HG02938 (cell line): ENCODE measurements around the gene LSAMP.
A peak's percentile ranks its signal among the peaks of the same experiment; 100 is the strongest.

Experiments
- ATAC-seq: cut with Tn5 transposase; IDR thresholded peaks from one replicate; pipeline ENCODE4 v1.9.1; 2021; ENCODE audit warnings: mild to moderate bottlenecking, moderate library complexity; ENCODE audit not compliant: unreplicated experiment

LSAMP gene

DNA sequence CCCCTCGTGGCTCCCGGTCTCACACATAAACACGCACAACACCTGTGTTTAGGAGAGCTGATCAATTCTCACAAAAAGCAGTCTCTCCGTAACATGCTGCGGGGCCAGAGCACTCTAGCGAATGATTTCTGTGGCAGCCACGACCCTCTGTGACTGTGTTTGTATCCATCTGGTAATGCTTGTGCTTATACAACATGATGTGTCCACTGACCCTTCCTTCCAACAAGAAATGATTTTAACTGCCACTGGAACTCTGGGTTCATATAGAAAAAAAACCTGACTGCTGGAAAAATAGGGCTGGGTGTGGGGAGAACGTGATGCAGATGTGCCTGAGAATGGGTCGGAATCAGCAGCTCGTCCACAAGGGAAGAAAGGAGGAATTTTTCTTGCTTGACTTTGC lies 411.8 kb downstream of the LSAMP start:
- no peak for ATAC-seq

- ATAC-seq, result no peak
Measured at GRCh38 chr3:116032176-116032575, 413.1 kb downstream of the LSAMP start.

- ATAC-seq, result no peak
Measured at GRCh38 chr3:116030131-116030850, 415.0 kb downstream of the LSAMP start.

- ATAC-seq, result no peak
Measured at GRCh38 chr3:116029266-116029665, 416.0 kb downstream of the LSAMP start.

- ATAC-seq, result no peak
Measured at GRCh38 chr3:116028157-116028556, 417.1 kb downstream of the LSAMP start.

- no peak for ATAC-seq
Measured at GRCh38 chr3:116020989-116021388, 424.3 kb downstream of the LSAMP start.

DNA sequence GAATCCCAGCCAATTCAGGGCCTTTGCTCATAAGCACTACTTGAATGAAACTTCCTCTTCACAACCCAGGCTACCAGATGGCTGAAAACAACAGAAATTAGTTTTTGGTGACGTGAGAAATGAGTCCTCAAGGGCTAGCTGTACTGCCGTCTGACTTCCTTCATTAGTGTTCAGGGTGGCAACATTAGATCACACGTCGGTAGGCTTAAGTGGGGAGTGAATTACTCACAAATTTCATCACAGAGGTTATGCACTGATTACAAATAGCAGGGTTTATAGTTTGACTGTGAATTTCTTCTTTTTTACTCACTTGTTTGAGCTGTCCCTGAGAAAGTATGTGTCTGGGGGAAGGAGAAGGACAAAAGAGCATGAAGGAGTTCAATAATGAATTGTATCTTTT lies 424.8 kb downstream of the LSAMP start:
- ATAC-seq, result peak; percentile 74

DNA sequence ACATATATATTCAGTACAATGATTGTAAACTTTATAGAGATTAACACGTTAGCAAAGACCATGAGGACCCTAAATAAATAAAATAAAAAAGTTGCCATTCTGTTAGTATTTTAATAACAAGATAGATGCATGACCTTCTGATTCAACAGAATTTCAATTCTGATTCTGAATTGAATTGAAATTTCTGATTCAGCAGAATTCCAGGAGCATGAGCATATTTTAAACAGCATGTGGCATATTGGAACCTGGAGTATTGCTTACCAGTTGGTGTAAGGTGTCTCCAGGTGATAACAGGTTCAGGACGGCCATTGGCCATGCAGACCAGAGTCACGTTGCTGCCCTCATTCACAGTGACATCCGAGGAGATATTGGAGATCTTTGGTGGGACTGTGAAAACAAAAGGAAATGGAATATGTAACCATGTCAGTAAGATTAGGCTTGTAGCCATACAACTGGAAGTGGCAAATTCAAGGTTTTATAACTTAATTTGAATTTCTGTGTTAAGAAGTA lies 426.0 kb downstream of the LSAMP start:
- ATAC-seq, result no peak

DNA sequence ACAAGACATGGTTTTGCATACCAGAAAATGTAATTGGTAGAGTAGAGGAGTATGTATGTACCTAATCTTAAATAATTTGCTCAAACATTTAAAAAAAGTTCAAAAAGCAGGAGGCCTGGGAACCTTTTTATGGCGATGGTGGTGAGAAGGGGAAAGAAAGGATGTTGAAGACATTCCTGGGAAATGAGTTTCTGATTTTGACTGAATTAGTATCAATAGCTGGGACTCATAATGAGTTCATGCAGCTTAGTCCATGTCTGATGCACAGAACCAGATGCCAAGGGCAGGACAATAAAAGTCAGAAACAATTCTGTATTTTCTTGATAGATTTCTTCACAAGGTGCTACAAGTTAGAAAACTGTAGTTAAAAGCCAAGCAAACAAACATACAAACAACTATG lies 426.6 kb downstream of the LSAMP start:
- ATAC-seq, result no peak

DNA sequence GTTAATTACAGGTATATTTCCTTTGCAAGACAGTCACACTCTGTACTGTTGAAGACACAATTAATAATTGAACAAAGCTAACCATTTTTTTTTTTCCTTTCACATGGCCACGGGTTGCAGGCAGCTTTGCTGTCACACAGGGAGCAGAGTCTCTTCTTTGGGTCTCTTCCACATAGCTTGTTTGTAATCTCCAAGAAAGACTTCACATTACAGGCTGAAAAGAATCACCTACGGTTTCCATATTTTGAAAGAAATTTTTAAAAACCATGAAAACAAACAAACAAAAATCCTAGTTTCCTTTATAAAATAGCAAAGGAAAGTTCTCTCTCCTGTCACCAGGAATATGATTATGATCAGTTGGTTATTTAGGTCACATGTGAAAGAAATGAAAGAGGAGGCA lies 429.4 kb downstream of the LSAMP start:
- ATAC-seq, result no peak

GRCh38 chr3:116007000-116007399 lies 438.3 kb downstream of the LSAMP start:
- no peak for ATAC-seq

DNA sequence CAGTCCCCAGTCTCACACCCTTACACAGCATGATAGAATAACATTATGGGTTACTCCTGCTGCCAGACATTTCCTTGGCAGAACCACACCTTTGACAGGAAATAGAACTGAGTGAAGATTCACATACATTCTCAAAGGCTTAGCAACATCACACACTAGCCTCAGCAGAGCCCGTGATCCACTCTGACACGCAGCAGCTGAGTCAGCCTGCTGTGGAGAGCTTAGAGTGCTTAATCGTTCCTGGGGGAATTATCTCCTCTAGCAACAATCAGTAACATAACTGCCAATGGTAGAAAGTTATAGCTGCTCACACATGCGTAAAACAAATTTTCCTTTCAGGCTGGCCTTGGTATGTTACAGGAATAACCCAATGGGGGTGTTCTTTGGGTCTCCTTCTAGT lies 439.9 kb downstream of the LSAMP start:
- ATAC-seq, result no peak

- no peak for ATAC-seq
Measured at GRCh38 chr3:116002235-116002634, 443.1 kb downstream of the LSAMP start.

DNA sequence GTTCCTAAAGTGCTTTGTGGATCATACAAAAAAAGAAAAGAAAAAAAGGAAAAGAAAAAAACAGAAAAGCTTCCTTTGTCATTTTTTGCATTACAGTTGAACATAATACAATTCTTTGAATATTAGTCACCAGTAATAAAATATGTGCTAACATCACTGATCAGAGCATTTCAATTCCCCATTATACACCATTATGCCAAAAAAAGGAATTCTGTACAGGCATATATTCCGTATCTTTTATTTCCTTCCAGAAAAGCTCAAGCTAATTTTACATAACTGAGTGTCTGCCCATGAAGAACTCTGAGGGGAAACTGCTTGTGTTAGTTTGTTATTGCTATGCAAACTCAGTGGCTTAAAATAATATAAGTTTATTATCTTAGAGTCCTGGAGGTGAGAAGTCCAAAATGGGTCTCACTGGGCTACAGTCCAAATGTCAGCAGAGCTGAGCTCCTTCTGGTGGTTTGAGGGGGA lies 444.1 kb downstream of the LSAMP start:
- ATAC-seq, result no peak

- ATAC-seq, result peak; percentile 61
Measured at GRCh38 chr3:116000311-116000710, 445.0 kb downstream of the LSAMP start.

GRCh38 chr3:115999613-116000012 lies 445.7 kb downstream of the LSAMP start:
- no peak for ATAC-seq

DNA sequence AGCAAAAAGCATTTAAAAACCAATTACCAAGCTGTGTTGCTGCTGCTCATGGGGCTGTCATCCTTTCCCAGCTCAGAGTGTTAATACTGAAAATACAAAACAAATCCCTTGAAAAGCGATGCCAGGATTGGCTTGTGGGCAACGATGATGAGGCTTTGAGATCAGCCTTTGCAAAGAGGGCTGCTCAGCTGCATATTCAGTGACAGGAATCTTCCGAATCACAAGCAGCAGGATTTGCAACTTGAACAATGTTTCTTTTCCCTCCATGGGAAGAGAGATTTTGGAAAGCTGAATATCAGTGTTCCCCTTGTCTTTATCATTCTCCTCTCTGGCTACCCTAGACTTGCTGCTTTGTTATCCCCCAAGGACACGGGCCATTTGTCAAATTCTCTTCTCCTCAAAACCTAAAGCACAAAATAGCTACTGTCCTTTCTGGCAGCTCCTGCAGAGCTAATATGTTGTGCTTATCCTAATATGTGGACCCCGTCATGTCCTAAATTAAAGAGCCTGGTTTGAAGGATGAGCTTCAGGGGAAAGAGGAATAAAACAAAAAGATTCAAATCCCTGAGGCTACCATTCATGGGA lies 446.2 kb downstream of the LSAMP start:
- ATAC-seq, result no peak

DNA sequence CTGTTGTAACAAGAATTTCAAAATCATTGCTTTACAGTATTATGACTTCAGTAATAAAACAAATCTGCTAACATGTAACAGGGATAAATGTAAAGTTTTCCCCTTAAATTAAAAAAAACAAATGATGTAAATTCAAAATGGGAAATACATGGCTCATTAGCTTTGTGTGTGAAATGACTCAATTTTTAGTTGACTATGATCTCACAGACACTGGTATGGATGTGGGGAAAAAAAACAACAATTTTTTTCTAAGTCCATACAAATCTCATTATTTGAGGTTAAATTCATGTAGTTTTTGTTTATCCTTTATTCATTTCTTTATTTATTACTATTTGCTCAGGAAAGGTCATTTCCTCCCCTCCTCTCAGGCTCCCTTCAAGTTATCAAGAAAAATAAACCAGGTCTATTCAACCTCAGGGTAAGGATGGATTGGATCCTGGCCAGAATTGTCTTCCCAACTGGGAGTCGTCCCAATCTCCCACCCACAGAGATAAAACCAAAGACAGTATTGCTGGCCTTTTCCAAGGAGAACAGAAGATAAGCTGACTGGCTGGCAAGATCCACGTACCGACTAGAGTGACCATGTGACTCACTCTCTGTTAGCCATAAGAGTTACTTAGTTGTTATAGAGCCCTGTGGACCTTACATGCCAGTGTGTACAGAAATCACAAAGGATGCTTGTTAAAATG lies 448.7 kb downstream of the LSAMP start:
- ATAC-seq, result no peak

GRCh38 chr3:115990669-115991068 lies 454.6 kb downstream of the LSAMP start:
- no peak for ATAC-seq

- no peak for ATAC-seq
Measured at GRCh38 chr3:115989684-115990421, 455.4 kb downstream of the LSAMP start.

GRCh38 chr3:115986555-115987207 lies 458.6 kb downstream of the LSAMP start:
- ATAC-seq, result no peak
